ENCODE data around the gene CHRNE.
"Not testable (repeated sequence)": the region's sequence is repeated elsewhere in the genome, so short reads cannot be mapped to it uniquely, and the experiment has no call there.

Gene CHRNE

GRCh38 chr17:4939546-4939795 lies 36.6 kb upstream of the CHRNE start:
- DNase-seq, result no peak

- no peak for DNase-seq
Measured at GRCh38 chr17:4938688-4939545, 36.0 kb upstream of the CHRNE start.

DNA sequence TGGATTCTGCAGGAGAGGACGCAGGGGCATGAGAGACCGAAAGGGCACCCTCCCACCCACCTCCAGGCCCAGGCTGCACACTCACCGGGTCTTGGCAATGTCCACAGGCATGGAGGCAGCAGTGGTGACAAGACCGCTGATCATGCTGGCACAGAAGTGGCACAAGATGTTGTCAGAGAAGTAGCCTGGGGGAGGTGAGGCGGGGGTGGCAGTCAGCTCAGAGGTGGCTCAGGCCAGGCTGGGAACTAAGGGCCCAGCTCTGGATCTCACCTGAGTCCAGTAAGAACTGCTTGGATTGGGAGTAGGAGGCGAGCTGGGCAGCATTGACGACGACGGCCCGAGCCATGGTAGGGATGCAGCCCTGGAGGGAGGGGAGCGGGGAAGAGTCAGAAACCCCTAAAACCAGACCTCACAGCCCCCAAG lies 35.2 kb upstream of the CHRNE start:
- DNase-seq, result no peak

DNA sequence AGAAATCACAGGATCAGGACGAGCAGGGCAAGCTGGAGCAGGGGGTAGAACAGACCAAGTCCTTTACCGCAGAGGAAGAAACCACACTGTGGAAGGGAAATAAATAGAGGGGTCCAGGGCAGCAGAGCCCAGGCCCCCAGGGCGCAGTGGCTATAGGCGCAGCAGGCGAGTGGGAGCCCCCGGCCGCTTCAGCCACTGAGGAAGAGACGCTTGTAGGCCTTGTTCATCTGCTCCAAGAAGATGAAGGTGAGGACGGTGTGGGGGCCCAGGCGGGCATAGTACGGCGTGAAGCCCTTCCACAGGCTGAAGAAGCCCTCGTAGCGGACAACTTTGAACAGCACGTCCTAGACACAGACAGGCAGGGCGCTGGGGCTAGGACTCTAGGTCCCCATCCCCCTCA lies 34.7 kb upstream of the CHRNE start:
- no peak for DNase-seq

DNA sequence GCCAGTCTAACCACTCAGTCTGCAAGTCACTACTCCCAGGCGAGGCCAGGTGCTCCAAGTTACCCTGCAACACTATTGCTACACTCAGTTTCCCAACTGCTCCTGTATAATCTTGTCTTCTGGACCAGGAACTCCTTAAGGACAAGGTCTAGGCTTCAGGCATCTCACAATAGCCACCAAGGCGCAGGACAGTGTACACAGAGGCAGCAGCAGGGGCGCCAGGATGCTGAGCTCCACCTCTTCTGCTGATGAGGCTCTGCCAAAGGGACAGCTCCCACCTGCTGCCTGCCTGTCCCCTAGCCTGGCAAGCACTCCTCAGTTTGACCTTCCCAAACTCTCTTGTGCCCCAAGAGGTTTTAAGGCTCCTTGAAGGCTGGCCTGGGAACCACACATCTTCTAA lies 33.5 kb upstream of the CHRNE start:
- DNase-seq, result no peak

- DNase-seq, result no peak
Measured at GRCh38 chr17:4935650-4936049, 32.8 kb upstream of the CHRNE start.

DNA sequence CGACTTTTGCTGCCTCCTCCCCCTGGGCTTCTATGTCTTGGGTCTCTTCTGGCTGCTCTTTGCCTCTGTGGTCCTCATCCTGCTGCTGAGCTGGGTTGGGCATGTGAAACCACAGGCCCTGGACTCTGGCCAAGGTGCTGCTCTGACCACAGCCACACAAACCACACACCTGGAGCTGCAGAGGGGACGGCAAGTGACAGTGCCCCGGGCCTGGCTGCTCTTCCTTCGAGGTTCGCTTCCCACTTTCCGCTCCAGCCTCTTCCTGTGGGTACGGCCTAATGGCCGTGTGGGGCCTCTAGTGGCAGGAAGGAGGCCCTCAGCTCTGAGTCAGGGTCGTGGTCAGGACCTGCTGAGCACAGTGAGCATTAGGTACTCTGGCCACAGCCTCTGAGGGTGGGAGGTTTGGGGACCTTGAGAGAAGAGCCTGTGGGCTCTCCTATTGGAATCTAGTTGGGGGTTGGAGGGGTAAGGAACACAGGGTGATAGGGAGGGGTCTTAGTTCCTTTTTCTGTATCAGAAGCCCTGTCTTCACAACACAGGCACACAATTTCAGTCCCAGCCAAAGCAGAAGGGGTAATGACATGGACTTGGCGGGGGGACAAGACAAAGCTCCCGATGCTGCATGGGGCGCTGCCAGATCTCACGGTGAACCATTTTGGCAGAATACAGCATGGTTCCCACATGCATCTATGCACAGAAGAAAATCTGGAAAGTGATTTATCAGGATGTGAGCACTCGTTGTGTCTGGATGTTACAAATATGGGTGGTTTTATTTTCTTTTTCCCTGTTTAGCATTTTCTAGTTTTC lies 31.5 kb upstream of the CHRNE start:
- DNase-seq, result no peak

GRCh38 chr17:4933646-4934045 lies 30.7 kb upstream of the CHRNE start:
- no peak for DNase-seq

- no peak for DNase-seq
Measured at GRCh38 chr17:4932756-4933155, 29.9 kb upstream of the CHRNE start.

GRCh38 chr17:4931963-4932362 lies 29.1 kb upstream of the CHRNE start, which contains the start of gene GP1BA:
Gene GP1BA (plus strand): TSS chr17:4932277. CDS start chr17:4932605, 328 bp downstream.
- DNase-seq, result no peak

DNA sequence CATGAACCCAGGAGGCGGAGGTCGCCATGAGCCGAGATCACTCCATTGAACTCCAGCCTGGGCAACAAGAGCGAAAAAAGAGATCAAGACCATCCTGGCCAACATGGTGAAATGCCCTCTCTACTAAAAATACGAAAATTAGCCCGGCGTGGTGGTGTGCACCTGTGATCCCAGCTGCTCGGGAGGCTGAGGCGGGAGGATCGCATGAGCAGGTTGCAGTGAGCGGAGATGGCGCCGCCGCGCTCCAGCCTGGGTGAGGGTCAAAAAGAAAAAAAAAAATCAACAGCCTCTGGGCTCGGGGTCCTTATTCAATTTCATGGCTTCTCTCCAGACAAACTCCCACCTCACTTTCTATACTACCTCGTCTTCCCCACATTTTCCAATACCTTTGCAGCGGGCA lies 26.0 kb upstream of the CHRNE start:
- no peak for DNase-seq

DNA sequence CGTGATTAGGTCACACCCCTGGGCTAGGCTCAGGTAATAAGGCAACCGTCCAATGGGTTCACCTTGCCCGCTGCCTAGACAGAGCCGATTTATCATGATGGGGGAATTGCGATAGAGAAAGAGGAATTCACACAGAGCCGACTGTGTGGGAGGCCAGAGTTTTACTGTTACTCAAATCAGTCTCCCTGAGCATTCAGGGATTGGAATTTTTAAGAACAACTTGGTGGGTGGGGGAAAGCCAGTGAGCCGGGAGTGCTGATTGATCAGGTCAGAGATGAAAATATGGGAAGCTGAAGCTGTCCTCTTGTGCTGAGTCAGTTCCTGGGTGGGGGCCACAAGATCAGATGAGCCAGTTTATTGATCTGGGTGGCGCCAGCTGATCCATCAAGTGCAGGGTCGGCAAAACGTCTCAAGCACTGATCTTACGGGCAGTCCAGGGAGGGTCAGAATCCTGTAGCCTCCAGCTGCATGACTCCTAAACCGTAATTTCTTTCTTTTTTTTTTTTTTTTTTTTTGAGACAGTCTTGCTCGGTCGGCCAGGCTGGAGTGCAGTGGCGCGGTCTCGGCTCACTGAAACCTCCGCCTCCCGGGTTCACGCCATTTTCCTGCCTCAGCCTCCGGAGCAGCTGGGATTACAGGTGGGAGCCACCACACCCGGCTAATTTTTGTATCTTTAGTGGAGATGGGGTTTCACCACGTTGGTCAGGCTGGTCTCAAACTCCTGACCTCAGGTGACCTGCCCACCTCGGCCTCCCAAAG lies 23.9 kb upstream of the CHRNE start:
- not testable (repeated sequence) for DNase-seq

DNA sequence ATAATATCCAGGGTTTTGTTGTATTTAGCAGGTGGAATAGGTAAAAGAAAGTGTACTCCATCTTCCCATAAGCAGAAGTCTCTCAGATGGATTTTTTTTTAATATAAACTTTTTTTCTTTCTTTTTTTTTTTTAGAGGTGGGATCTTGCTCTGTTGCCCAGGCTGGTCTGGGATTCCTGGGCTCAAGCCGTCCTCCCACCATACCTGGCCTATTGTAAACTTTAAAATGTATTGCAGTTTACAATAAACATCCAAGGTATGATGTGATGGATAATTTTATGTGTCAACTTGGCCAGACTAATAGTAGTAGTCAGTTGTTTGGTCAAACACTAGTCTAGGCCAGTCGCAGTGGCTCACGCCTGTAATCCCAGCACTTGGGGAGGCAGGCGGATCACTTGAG lies 18.4 kb upstream of the CHRNE start:
- DNase-seq, result no peak

DNA sequence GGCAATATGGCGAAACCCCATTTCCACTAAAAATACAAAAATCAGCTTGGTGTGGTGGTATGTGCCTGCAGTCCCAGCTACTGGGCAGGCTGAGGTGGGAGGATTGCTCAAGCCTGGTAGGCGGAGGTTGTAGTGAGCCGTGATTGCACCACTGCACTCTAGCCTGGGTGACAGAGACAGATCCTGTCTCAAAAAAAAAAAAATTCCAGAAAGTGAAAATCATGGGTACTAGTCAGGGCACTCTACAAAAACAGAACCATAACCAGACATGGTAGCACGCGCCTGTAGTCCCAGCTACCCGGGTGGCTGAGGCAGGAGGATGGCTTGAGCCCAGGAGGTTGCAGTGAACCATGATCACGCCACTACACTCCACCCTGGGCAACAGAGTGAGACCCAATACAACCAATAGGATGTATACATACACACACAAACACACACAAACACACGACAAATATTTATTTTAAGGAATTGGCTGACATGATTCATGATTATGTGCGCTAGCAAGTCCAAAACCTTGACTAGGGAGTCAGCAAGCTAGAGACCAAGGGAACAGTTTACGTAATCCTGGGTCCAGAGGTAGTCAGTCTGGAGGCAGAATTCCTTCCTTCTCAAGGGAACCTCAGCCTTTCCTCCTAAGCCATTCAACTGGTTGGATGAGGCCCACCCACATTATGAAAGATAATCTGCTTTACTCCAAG lies 17.6 kb upstream of the CHRNE start:
- DNase-seq, result no peak

- DNase-seq, result no peak
Measured at GRCh38 chr17:4919511-4920047, 16.7 kb upstream of the CHRNE start.

- DNase-seq, result not testable (repeated sequence)
Measured at GRCh38 chr17:4914551-4914950, 11.7 kb upstream of the CHRNE start.

GRCh38 chr17:4913994-4914393 lies 11.1 kb upstream of the CHRNE start:
- no peak for DNase-seq

DNA sequence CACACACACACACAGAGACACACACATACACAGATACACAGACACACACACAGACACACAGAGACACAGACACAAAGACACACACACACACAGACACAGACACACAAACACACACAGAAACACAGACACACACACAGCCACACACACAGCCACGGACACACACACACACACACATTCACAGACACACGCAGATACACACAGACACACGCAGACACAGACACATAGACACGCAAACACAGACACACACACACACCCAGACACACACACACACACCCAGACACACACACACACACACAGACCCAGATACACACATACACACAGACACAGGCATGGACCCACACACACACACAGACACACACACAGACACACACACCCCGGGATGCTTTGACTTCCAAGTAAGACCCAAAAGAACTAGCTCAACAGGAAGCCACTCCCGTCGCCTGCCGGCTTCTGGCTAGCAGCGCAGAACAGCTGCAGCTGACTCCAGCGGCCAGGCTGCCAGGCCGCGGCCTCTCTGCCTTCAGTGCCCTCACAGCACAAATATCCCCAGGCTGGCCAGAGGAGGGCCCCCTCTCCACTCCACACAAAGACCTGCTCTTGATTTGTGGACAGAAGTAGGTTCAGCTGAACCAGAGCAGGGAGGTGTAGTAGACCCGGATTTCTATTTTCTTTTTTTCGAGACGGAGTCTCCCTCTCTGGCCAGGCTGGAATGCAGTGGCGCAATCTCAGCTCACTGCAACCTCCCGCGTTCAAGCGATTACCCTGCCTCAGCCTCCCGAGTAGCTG lies 6.0 kb upstream of the CHRNE start:
- peak; percentile 13 for DNase-seq

- DNase-seq, result no peak
Measured at GRCh38 chr17:4908301-4908700, 5.4 kb upstream of the CHRNE start.

DNA sequence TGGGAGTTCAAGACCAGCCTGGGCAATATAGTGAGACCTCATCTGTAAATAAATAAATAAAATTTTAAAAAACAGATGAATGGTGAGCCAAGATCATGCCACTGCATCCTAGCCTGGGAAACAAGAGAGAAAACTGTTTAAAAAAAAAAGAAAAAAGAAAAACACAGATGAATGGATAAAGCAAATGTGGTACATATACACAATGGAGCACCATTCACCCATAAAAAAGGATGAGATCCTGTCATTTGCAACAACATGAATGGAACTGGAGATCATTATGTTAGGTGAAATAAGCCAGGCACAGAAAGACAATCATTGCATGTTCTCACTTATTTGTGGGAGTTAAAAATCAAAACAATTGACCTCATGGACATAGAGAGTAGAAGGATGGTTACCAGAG lies 3.7 kb upstream of the CHRNE start:
- DNase-seq, result not testable (repeated sequence)

DNA sequence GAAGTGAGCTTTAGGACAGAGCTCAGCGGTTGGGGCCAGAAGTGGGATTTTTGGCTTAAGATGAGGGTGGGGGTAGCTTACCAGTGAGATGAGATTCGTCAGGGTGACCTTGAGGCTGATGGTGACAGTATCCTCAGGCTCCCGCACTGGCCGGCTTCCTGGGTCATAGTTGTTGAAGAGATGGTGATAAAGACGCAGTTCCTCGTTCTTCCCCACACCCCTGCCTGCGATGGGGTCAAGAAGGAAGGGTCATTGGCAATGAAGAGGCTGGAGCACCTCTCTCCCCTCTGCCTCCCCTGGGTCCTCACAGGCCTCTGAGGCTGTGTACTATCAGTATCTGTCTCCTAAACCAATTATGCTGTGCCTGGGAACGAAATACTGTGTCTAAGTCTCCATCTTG lies 358 bp downstream of the CHRNE start:
- no peak for DNase-seq

Data from NCI-H2107 (cell line).